Measurements from ENCODE around the gene ENO3. TPM values are rescaled to one million over a fixed set of nuclear protein-coding genes. Genes with fewer than 3 reads are reported as not detected.
"Not testable (repeated sequence)": the region's sequence is repeated elsewhere in the genome, so short reads cannot be mapped to it uniquely, and the experiment has no call there.

The ENO3 gene
- total and polyA plus RNA-seq, 2 experiments from 2014 or later = 18.7 to 30.2 TPM

DNA sequence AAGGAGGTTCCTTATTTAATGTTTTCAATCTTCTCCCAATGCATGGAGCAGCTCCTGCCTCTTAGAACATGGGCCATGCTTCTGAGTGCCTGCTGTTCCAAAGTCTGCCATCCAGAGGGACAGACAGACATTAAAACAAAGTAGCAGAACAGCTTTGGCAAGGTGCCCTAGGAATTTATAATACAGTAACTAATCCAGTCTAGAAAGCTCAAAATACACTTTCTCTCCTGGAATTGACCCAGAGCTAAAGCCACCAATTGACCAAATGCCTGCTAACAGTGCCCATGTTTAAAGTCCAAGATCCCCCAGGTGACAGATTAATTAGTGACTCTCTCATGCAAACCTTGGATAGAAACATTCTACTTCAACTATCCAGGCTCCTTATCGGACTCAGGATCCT lies 36.9 kb upstream of the ENO3 start:
- Histone ChIP-seq H3K36me3 (replicated peaks; ENCODE audit: insufficient read depth, low read depth) (no peaks in the 10 kb centered on the region), H3K27me3 (no peaks in the 10 kb centered on the region), H3K27ac (no peak overlapping the region), H2AFZ (no peak overlapping the region), H3K9me3 (ENCODE audit: low read depth) (no peaks in the 10 kb centered on the region), H4K20me1 (ENCODE audit: insufficient read depth, poor library complexity, severe bottlenecking) (no peaks in the 10 kb centered on the region), H3K4me3 (no peak overlapping the region), H3K4me1 (ENCODE audit: insufficient read depth) (peaks cover 6% of the 10 kb centered on the region), H3K9me2 (replicated peaks; ENCODE audit: insufficient read depth) (no peaks in the 10 kb centered on the region), H3K4me2 (no peak overlapping the region), H3K79me2 (no peaks in the 10 kb centered on the region)
- no peak for DNase-seq (ENCODE audit: low spot score)
- TF ChIP-seq EZH2phosphoT487 (IDR thresholded peaks at IDR 0.05; ENCODE audit: low read depth, severe bottlenecking, unreplicated experiment) (no peak), EZH2 (IDR thresholded peaks at IDR 0.05; ENCODE audit: borderline replicate concordance) (no peak)
- TF ChIP-seq, protein P1, sequence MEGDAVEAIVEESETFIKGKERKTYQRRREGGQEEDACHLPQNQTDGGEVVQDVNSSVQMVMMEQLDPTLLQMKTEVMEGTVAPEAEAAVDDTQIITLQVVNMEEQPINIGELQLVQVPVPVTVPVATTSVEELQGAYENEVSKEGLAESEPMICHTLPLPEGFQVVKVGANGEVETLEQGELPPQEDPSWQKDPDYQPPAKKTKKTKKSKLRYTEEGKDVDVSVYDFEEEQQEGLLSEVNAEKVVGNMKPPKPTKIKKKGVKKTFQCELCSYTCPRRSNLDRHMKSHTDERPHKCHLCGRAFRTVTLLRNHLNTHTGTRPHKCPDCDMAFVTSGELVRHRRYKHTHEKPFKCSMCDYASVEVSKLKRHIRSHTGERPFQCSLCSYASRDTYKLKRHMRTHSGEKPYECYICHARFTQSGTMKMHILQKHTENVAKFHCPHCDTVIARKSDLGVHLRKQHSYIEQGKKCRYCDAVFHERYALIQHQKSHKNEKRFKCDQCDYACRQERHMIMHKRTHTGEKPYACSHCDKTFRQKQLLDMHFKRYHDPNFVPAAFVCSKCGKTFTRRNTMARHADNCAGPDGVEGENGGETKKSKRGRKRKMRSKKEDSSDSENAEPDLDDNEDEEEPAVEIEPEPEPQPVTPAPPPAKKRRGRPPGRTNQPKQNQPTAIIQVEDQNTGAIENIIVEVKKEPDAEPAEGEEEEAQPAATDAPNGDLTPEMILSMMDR (IDR thresholded peaks at IDR 0.05; ENCODE audit: poor library complexity) = no peak
- 67% methylated on average over 1 of the region's 1 CpG for WGBS (ENCODE audit: low lambda C conversion rate, missing lambda C conversion rate)

DNA sequence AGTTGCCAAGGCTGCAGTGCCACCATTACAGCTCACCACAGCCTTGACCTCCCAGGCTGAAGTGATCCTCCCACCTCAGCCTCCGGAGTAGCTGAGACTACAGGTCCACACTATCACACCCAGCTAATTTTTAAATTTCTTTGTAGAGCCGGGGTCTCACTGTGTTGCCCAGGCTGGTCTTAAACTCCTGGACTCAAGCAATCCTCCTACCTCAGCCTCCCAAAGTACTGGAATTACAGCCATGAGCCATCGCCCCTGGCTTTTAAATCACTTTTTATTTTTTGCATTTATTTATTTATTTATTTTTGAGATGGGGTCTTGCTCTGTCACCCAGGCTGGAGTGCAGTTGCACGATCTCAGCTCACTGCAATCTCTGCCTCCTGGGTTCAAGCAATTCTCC lies 36.4 kb upstream of the ENO3 start:
- not testable (repeated sequence) for H3K4me1 ChIP-seq (ENCODE audit: insufficient read depth); H3K27ac ChIP-seq; H3K9me3 ChIP-seq (ENCODE audit: low read depth); H3K27me3 ChIP-seq; H3K9me2 ChIP-seq (replicated peaks; ENCODE audit: insufficient read depth); DNase-seq (ENCODE audit: low spot score); H3K36me3 ChIP-seq (replicated peaks; ENCODE audit: insufficient read depth, low read depth); H3K79me2 ChIP-seq; H3K4me2 ChIP-seq; H4K20me1 ChIP-seq (ENCODE audit: insufficient read depth, poor library complexity, severe bottlenecking); H3K4me3 ChIP-seq; H2AFZ ChIP-seq
- 96% methylated on average over 4 of the region's 4 CpGs for WGBS (ENCODE audit: low lambda C conversion rate, missing lambda C conversion rate)

DNA sequence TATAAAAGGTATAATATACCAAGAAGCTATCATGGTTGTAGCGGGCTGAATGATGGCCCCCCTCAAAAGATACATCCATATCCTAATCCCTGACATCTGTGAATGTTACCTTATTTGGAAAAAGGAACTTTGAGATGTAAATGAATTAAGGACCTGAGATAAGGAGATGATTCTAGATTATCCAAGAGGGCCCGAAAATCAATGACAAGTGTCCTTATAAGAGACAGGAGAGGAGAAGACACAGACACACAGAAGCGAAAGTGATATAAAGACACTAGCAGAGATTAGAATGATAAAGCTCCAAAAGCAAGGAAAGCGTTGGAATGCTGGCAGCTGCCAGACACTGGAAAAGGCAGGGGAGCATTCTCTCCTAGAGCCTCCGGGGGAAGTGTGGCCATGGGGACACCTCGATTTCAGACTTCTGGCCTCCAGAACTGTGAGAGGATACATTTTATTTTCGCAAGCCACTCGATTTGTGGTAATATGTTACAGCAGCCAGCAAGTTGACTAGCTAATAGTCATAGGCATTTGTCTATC lies 31.3 kb upstream of the ENO3 start:
- no peak for DNase-seq (ENCODE audit: low spot score)
- no peak overlapping the region for H3K4me2 ChIP-seq
- no peaks in the 10 kb centered on the region for H3K79me2 ChIP-seq
- peak overlapping the region; percentile 7 for H3K27ac ChIP-seq
- no peak overlapping the region for H3K4me3 ChIP-seq
- WGBS (ENCODE audit: low lambda C conversion rate, missing lambda C conversion rate) = 67% methylated on average over 8 of the region's 8 CpGs
- no peaks in the 10 kb centered on the region for H3K4me1 ChIP-seq (ENCODE audit: insufficient read depth)
- no peaks in the 10 kb centered on the region for H3K36me3 ChIP-seq (replicated peaks; ENCODE audit: insufficient read depth, low read depth)
- no peaks in the 10 kb centered on the region for H3K9me3 ChIP-seq (ENCODE audit: low read depth)
- no peaks in the 10 kb centered on the region for H4K20me1 ChIP-seq (ENCODE audit: insufficient read depth, poor library complexity, severe bottlenecking)
- no peak overlapping the region for H2AFZ ChIP-seq
- no peak for TF ChIP-seq EZH2 (IDR thresholded peaks at IDR 0.05; ENCODE audit: borderline replicate concordance)
- TF ChIP-seq, protein P1 (IDR thresholded peaks at IDR 0.05; ENCODE audit: poor library complexity) = no peak
- no peak for TF ChIP-seq EZH2phosphoT487 (IDR thresholded peaks at IDR 0.05; ENCODE audit: low read depth, severe bottlenecking, unreplicated experiment)
- H3K9me2 ChIP-seq (replicated peaks; ENCODE audit: insufficient read depth) = no peaks in the 10 kb centered on the region
- H3K27me3 ChIP-seq = no peaks in the 10 kb centered on the region

DNA sequence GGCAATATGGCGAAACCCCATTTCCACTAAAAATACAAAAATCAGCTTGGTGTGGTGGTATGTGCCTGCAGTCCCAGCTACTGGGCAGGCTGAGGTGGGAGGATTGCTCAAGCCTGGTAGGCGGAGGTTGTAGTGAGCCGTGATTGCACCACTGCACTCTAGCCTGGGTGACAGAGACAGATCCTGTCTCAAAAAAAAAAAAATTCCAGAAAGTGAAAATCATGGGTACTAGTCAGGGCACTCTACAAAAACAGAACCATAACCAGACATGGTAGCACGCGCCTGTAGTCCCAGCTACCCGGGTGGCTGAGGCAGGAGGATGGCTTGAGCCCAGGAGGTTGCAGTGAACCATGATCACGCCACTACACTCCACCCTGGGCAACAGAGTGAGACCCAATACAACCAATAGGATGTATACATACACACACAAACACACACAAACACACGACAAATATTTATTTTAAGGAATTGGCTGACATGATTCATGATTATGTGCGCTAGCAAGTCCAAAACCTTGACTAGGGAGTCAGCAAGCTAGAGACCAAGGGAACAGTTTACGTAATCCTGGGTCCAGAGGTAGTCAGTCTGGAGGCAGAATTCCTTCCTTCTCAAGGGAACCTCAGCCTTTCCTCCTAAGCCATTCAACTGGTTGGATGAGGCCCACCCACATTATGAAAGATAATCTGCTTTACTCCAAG lies 30.4 kb upstream of the ENO3 start:
- TF ChIP-seq EZH2phosphoT487 (IDR thresholded peaks at IDR 0.05; ENCODE audit: low read depth, severe bottlenecking, unreplicated experiment) (no peak), EZH2 (IDR thresholded peaks at IDR 0.05; ENCODE audit: borderline replicate concordance) (no peak)
- TF ChIP-seq, protein P1 (IDR thresholded peaks at IDR 0.05; ENCODE audit: poor library complexity) = no peak
- Histone ChIP-seq H3K79me2 (no peaks in the 10 kb centered on the region), H3K9me2 (replicated peaks; ENCODE audit: insufficient read depth) (no peaks in the 10 kb centered on the region), H3K27me3 (no peaks in the 10 kb centered on the region), H2AFZ (no peak overlapping the region), H3K27ac (no peak overlapping the region), H3K4me3 (no peak overlapping the region), H3K4me1 (ENCODE audit: insufficient read depth) (no peaks in the 10 kb centered on the region), H3K36me3 (replicated peaks; ENCODE audit: insufficient read depth, low read depth) (no peaks in the 10 kb centered on the region), H3K9me3 (ENCODE audit: low read depth) (no peaks in the 10 kb centered on the region), H4K20me1 (ENCODE audit: insufficient read depth, poor library complexity, severe bottlenecking) (no peaks in the 10 kb centered on the region), H3K4me2 (peak overlapping the region; percentile 18)
- no peak for DNase-seq (ENCODE audit: low spot score)
- 85% methylated on average over 10 of the region's 10 CpGs for WGBS (ENCODE audit: low lambda C conversion rate, missing lambda C conversion rate)
